IPS DF 6.9 (cell line): ENCODE measurements around the gene ARHGEF4.
"Not testable (repeated sequence)": the region's sequence is repeated elsewhere in the genome, so short reads cannot be mapped to it uniquely, and the experiment has no call there.

Experiments used
- DNase-seq: peaks from one replicate; pipeline ENCODE4 v3.0.0-alpha.2; 2013; ENCODE audit warnings: low read depth, low spot score
- H3K27ac ChIP-seq: one replicate; pipeline ENCODE4 v1.5.1; 2013; ENCODE audit warnings: low read length, control low read depth
- H3K27me3 ChIP-seq: 2 replicates; pipeline ENCODE4 v1.6.1; 2013; ENCODE audit warnings: mild to moderate bottlenecking, low read length; ENCODE audit not compliant: control insufficient read depth, insufficient read depth
- H3K36me3 ChIP-seq: 2 replicates; pipeline ENCODE4 v1.6.1; 2013; ENCODE audit warnings: low read length; ENCODE audit not compliant: control insufficient read depth, insufficient read depth
- H3K4me1 ChIP-seq: 2 replicates; pipeline ENCODE4 v1.6.1; 2013; ENCODE audit warnings: low read length; ENCODE audit not compliant: control insufficient read depth, insufficient read depth
- H3K4me3 ChIP-seq: 2 replicates; pipeline ENCODE4 v1.5.1; 2013; ENCODE audit warnings: mild to moderate bottlenecking, low read length
- H3K9me3 ChIP-seq: 2 replicates; pipeline ENCODE4 v1.6.1; 2013; ENCODE audit warnings: low read length, inconsistent platforms; ENCODE audit not compliant: control insufficient read depth, insufficient read depth
- WGBS: extraction: QIAGEN DNeasy Blood & Tissue Kit; methylation state at CpG from one replicate; pipeline ENCODE4 v1.1.7; 2013; ENCODE audit warnings: mixed read lengths, missing lambda C conversion rate; ENCODE audit not compliant: insufficient read length, insufficient coverage; 5-methylcytosine and 5-hydroxymethylcytosine counted together

The ARHGEF4 gene

GRCh38 chr2:130976591-130977237 is 140.0 kb downstream of the ARHGEF4 start:
- WGBS, result 93% methylated on average over 4 of the region's 10 CpGs
- peaks cover 1% of the 10 kb centered on the region; the same call in 1 of the 2 replicates for H3K9me3 ChIP-seq
- H3K27ac ChIP-seq, result no peak overlapping the region
- no peaks in the 10 kb centered on the region for H3K4me1 ChIP-seq
- H3K27me3 ChIP-seq, result no peaks in the 10 kb centered on the region
- DNase-seq, result no peak
- H3K4me3 ChIP-seq, result no peak overlapping the region
- no peaks in the 10 kb centered on the region for H3K36me3 ChIP-seq

GRCh38 chr2:130977461-130978050 is 140.8 kb downstream of the ARHGEF4 start:
- no CpG with 5 or more reads among the region's 5 CpGs for WGBS
- Histone ChIP-seq H3K9me3 (peaks cover 1% of the 10 kb centered on the region; the same call in 1 of the 2 replicates), H3K4me3 (no peak overlapping the region), H3K4me1 (no peaks in the 10 kb centered on the region), H3K27ac (no peak overlapping the region), H3K27me3 (no peaks in the 10 kb centered on the region), H3K36me3 (no peaks in the 10 kb centered on the region)
- DNase-seq, result no peak

- no peak for DNase-seq
- H3K4me1 ChIP-seq, result no peaks in the 10 kb centered on the region
- WGBS, result no CpG with 5 or more reads among the region's 1 CpG
- no peaks in the 10 kb centered on the region for H3K27me3 ChIP-seq
- no peak overlapping the region for H3K4me3 ChIP-seq
- no peaks in the 10 kb centered on the region for H3K36me3 ChIP-seq
- no peak overlapping the region for H3K27ac ChIP-seq
- H3K9me3 ChIP-seq, result peaks cover 1% of the 10 kb centered on the region; the same call in 1 of the 2 replicates
These were observed 145.0 kb downstream of the ARHGEF4 start for GRCh38 chr2:130981667-130982066.

- no peak for DNase-seq
These were observed 148.6 kb downstream of the ARHGEF4 start for GRCh38 chr2:130985206-130985780.

GRCh38 chr2:130985831-130986649 is 149.3 kb downstream of the ARHGEF4 start:
- Histone ChIP-seq H3K27me3 (no peaks in the 10 kb centered on the region), H3K4me3 (no peak overlapping the region), H3K27ac (no peak overlapping the region), H3K4me1 (no peaks in the 10 kb centered on the region), H3K9me3 (no peaks in the 10 kb centered on the region), H3K36me3 (no peaks in the 10 kb centered on the region)
- DNase-seq, result no peak
- WGBS, result 100% methylated on average over 4 of the region's 15 CpGs

More at GRCh38 chr2:130985206-130985780, 148.6 kb downstream of the ARHGEF4 start:
- no peak overlapping the region for H3K27ac ChIP-seq
- H3K4me1 ChIP-seq, result no peaks in the 10 kb centered on the region
- no peaks in the 10 kb centered on the region for H3K9me3 ChIP-seq
- H3K27me3 ChIP-seq, result no peaks in the 10 kb centered on the region
- no CpG with 5 or more reads among the region's 4 CpGs for WGBS
- no peaks in the 10 kb centered on the region for H3K36me3 ChIP-seq
- no peak overlapping the region for H3K4me3 ChIP-seq

- no CpG with 5 or more reads among the region's 11 CpGs for WGBS
- H3K9me3 ChIP-seq, result no peaks in the 10 kb centered on the region
- H3K4me3 ChIP-seq, result no peak overlapping the region
- no peaks in the 10 kb centered on the region for H3K27me3 ChIP-seq
- no peak overlapping the region for H3K27ac ChIP-seq
- no peaks in the 10 kb centered on the region for H3K36me3 ChIP-seq
- no peak for DNase-seq
- no peaks in the 10 kb centered on the region for H3K4me1 ChIP-seq
These were observed 150.3 kb downstream of the ARHGEF4 start for GRCh38 chr2:130986890-130987493.

GRCh38 chr2:130987519-130988425 is 151.1 kb downstream of the ARHGEF4 start:
- WGBS, result 100% methylated on average over 1 of the region's 15 CpGs
- no peaks in the 10 kb centered on the region for H3K9me3 ChIP-seq
- no peak overlapping the region for H3K27ac ChIP-seq
- H3K4me3 ChIP-seq, result no peak overlapping the region
- H3K36me3 ChIP-seq, result no peaks in the 10 kb centered on the region
- DNase-seq, result no peak
- no peaks in the 10 kb centered on the region for H3K27me3 ChIP-seq
- H3K4me1 ChIP-seq, result no peaks in the 10 kb centered on the region

- not testable (repeated sequence) for H3K27ac ChIP-seq, H3K4me1 ChIP-seq, H3K36me3 ChIP-seq, H3K9me3 ChIP-seq, H3K4me3 ChIP-seq, H3K27me3 ChIP-seq, DNase-seq
- WGBS, result no CpG with 5 or more reads among the region's 32 CpGs
These were observed 154.7 kb downstream of the ARHGEF4 start for GRCh38 chr2:130991446-130991845.

- not testable (repeated sequence) for H3K4me1 ChIP-seq, H3K9me3 ChIP-seq, H3K27ac ChIP-seq, H3K4me3 ChIP-seq, H3K27me3 ChIP-seq, DNase-seq, H3K36me3 ChIP-seq
- no CpG with 5 or more reads among the region's 10 CpGs for WGBS
These were observed 155.3 kb downstream of the ARHGEF4 start for GRCh38 chr2:130992003-130992402.
